ENCODE measurements around the gene COL4A2.

- TF ChIP-seq POLR2A (IDR thresholded peaks at IDR 0.05; ENCODE audit: low read depth, low read length) (no peak), POLR2AphosphoS5 (IDR thresholded peaks at IDR 0.05; ENCODE audit: low read depth, low read length) (no peak), TAF1 (IDR thresholded peaks at IDR 0.05; ENCODE audit: borderline replicate concordance, low read depth, low read length) (no peak)
Measured at GRCh38 chr13:110394371-110394841, 87.3 kb downstream of the COL4A2 start.
